GM18909 (cell line): ENCODE measurements around the gene MYDGF.
"Not testable (repeated sequence)": the region's sequence is repeated elsewhere in the genome, so short reads cannot be mapped to it uniquely, and the experiment has no call there.

Experiments
- ATAC-seq: cut with Tn5 transposase; IDR thresholded peaks from one replicate; pipeline ENCODE4 v1.9.1; 2021; ENCODE audit warnings: mild to moderate bottlenecking; ENCODE audit not compliant: unreplicated experiment, poor library complexity

The MYDGF gene

DNA sequence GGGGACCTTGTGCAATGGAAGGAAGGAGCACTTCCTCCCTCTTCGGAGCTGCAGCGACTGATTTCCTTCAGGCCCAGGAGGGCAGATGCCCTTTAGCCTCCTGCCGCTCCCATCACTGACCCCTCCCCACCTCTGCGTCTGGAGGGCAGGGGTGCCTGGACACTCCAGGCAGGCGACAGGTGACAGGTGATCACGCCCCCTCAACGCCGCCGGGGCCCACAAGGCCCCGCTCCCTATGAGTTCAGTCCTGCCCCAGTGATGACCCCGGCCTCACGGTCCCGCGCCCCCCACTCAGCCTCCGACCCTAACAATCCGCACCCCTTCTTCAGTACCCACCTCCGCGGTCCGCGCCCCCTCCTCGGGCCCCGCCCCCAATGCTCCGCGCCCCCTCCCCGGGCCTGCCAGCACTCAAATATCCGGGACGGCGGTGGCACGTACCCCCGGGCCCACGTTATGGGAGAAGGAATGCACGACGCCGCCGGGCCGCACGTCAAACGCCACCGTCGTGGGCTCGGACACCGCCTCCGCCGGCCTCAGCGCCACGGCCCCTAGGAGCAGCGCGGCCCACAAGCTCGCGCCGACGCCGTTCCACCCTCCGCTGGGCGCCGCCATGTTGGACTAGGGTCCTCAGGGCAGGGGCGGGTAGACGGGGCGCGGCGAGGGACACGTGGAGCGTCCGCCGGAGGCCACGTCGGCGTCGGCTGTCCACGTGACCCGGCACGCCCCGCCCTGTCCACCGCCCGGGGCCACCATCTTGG is at the start of gene MYDGF:
Gene MYDGF (minus strand): TSS at position 620 of the 758 bp plus-strand sequence. CDS start 8 bp downstream, at position 612.
- ATAC-seq, result peak; percentile 92

- no peak for ATAC-seq
Observed at GRCh38 chr19:4719499-4719866, 49.3 kb upstream of the MYDGF start.

GRCh38 chr19:4717966-4718701 is 48.0 kb upstream of the MYDGF start:
- ATAC-seq, result no peak

DNA sequence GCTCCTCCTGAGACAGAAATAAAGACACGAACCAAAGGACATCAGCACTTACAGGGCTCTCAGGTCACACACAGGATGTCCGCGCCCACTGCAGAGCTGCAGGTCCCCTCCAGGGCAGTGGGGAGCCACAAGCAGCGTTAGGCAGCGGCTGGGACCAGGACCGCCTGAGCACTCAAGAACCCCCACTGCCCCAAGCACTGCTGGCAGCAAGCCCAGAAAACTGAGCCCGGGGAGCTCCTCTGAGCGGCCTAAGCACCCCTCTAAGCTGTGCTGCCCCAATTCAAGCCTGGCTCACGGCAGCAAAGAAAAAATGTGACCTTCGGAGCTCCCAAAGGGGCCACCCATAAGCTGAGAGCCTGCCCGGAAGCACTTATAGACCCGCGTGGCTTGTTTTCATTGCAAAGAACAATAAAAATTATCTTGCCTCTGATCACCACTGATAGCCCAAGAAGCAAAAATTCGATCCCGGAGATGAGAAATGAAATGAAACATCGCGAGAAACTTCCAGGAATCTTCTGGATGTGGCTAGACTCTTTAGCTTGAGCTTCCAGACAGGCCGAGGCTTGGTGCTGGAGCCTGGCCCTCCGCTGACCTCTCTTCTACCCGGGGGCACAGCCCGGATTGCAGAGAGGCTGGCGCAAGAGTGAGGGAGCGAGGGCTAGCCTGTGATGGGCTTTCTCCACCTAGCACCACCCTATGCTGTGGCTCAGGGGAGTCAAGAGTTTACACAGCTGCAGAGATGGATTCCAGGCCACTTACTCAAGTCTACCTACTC is 47.2 kb upstream of the MYDGF start:
- no peak for ATAC-seq

DNA sequence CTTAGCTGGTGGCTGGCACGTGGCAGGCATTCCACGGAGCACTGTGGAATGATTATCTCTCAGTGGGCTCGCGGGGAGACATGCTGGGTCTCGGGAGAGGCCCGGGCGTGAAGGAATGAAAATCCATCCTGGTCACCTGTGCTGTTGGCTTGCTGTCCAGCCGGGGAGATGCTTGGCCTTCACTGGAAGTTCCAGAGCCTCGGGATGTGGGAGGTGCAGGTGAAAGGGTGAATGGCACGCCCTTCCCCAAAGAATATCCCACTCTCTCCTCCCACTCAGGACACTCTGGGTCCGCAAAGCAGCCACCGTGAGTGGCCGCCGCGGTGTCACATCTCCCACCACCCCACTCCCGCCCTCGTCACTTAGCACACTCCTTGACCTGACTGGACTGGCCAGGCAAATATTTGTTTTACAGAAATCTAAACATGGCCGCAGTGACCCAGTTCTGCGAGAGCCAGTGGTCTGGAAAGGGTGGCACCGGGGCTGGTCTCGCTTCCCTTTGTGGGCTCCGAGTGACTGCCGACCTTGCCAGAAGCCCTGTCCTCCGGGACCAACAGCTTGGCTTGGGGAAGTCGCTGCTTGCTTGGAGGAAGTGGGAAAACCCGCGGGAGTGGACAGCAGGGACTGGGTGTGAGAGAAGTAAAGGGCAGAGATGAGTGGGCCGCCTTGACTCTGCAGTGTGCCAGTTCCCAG is 45.5 kb upstream of the MYDGF start:
- ATAC-seq, result no peak

DNA sequence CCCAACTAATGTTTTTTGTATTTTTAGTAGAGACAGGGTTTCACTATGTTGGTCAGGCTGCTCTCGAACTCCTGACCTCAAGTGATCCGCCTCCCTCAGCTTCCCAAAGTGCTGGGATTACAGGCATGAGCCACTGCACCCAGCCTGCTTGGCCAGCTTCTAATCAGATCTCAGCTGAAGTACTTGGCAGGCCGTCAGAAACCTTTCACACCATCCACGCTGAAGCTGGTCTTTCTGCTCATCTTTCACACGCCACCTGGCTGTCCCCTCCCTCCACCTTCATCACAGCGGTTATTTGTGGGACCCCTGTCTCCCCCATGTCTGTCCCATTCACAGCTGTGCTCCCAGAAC is 45.0 kb upstream of the MYDGF start:
- not testable (repeated sequence) for ATAC-seq

DNA sequence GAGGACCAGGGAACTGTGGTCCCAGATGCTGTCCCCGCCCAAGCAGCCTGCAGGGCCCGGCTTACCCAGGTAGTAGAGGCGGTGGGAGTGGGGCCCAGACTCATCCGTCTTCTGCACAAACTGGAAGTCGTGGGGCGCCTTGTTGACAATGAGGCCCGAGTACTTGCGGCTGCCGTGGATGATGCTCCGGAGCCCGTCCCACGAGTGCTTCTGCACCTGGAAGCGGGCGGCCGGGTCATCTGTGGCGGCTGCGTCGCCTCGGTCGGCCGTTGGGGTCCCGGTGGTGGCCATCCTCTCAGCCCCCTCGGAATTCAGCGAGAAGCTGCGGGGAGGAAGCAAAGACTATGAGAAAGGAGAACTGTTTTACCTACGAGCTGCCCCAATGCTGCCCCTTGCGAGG is 43.9 kb upstream of the MYDGF start:
- ATAC-seq, result no peak

- ATAC-seq, result no peak
Observed at GRCh38 chr19:4713384-4713951, 43.3 kb upstream of the MYDGF start.

- ATAC-seq, result no peak
Observed at GRCh38 chr19:4712771-4713170, 42.6 kb upstream of the MYDGF start.

- ATAC-seq, result no peak
Observed at GRCh38 chr19:4711211-4711610, 41.1 kb upstream of the MYDGF start.

GRCh38 chr19:4710281-4710600 is 40.1 kb upstream of the MYDGF start:
- no peak for ATAC-seq

DNA sequence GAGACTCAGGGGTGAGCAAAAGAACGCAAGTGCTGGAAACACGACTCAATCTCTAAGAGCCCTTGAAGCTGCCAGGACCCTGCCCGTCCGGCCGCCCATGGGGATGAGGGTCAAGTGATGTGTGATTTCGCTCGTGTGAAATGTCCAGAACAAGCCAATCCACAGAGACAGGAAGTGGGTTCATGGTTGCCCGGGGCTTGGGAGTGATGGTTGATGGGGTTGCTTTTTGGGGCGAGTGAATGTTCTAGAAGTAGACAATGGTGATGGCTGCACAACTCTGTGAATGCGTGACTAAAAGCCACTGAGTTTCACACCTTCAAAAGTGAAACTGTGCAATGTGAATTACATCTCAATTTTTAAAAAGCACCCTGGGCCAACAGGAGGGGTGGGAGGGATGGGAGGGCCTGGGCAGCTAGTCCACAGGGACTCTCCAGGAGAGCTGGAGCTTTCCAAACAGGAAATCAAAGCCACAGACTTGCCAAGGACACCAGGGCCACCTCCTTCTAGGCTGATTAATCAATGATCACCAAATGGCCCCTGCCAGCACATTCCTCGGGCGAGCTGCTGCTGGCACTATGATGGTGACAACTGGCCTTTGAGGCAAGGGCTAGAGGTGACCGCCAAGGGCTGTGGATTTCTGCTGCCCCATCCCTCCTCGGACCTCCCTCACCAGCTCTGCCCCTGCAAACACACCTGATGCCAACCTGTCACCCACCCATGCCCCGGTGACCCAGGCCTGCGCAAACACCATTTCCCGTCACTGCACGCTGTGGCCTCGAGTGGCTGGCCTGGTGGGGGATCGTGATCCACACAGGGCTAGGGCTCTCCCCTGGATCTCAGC is 39.5 kb upstream of the MYDGF start:
- no peak for ATAC-seq

DNA sequence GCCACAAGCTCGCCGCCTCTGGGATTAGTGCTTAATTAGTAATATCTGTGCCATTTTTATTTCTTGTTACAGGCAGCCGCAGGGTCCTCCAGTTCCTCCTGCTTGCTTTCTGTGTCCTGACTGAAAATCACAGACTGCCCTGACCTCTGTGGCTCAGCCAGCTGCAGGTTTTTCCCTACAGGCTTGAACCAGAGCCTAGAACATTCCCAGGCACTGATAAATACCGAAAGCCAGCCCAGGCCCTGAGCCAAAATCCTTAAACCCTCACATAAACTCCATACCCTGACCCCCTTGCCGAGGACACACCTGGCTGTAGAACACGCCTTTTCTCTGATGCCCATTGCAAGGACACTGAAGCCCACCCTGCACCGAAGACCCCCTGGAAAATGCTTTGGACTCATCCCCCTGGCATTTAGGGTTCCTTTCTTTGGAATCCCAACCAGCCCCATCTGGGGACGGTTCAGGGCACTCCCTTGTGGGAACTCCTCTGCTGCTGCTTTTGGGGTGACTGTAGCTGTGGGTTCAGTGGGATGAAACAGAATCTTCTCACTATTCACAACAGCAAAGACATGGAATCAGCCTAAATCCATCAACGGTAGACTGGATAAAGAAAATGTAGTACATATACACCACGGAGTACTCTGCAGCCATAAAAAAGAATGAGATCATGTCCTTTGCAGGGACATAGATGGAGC is 38.0 kb upstream of the MYDGF start:
- ATAC-seq, result no peak

- no peak for ATAC-seq
Observed at GRCh38 chr19:4707322-4707721, 37.2 kb upstream of the MYDGF start.

DNA sequence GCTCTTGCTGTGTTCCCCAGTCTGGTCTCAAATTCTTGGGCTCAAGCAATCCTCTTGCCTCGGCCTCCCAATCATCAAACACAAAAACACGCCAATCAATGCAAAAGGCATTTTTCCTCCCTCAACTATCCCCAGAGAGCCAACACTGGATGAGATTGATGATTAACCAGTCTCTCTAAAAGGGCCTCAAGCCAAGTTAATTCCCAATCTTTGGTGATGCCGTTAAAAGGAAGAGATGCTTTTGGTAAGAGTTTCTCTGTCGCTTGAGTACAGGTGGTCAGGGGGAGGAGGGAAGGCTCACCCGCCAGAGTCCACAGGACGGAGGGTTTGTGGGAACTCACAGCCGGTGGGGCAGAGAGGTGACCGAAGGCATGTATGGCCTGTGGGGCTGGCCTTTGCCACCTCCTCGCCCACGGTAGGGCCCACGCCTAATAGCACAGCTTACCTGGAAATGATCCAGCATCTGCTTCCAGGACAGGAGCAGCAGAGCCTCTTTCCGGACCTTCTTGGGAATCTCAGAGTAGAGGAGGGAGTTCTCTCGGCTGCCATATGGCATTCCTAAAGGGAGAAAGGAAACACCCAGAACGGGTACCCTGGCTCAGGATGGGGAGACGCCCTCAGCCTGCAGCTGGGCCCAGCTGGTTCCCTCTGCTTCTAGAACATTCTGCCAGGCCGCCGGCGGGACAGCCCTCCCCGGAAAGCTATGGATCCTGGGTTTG is 35.4 kb upstream of the MYDGF start:
- ATAC-seq, result no peak

DNA sequence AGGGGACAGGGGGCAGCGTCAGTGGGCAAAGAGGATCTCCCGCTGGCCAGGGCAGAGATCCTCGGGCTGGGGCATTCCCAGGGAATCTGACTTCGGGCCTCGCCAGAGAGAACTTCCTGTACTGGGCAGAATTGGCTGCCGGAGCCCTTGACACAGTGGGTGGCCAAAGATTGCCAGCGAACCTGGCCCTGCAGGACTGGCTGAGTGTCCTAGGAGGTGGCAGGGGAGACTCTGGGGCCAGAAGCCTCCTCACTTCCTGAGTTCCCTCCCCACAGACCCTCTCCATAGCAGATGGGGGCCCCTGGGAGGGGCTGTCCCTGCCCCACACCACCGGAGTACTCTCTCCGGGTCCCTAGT is 34.2 kb upstream of the MYDGF start:
- no peak for ATAC-seq

GRCh38 chr19:4703671-4704316 is 33.7 kb upstream of the MYDGF start:
- no peak for ATAC-seq

GRCh38 chr19:4702764-4703163 is 32.6 kb upstream of the MYDGF start:
- no peak for ATAC-seq
